NCI-H774 (cell line): ENCODE data around the gene IFT25.

ENCODE experiments used
- DNase-seq: peaks from one replicate; lab custom pipeline; 2025; lab: John Stamatoyannopoulos, UW

IFT25 gene

DNA sequence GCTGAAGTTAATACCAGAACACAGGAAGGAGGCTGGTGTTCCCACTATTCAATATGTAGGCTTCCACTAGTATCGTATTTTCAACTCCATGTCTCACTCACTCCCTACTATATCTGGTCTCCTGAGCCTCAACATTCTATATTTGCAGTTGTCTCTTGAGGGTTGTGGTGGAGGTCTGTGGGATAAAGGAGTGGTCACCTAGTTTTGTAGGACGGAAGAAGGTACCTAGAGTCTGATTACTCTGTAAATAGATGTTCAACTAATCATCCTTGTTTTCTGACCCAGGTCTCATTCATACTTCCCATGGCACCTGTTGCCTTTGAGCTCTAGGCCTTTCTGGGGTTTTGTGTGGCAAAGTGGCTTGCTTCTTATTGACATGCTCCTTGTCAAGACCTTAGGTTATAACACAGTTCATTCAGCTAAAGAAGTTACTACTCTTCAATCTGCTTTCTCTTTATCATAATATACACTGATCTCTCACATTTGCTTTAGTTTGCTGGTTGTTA is 18.1 kb downstream of the IFT25 start:
- DNase-seq: no peak

DNA sequence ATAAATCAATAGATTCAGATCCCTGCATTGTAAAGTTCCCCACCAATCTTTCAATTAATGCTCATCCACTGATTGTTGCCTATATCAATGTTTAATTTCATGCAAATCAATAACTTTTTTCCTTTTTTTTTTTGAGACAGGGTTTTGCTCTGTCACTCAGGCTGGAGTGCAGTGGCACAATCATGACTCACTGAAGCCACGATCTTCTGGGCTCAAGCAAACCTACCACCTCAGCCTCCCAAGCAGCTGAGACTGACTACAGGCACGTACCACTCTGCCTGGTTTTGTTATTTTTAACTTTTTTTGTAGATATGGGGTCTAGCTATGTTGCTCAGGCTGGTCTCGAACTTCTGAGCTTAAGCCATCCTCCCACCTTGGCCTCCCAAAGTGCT is 25.8 kb downstream of the IFT25 start:
- no peak for DNase-seq

- DNase-seq: no peak
Observed at GRCh38 chr1:53918343-53918742, 27.2 kb downstream of the IFT25 start.

GRCh38 chr1:53913352-53914033 is 32.0 kb downstream of the IFT25 start:
- DNase-seq: no peak

DNA sequence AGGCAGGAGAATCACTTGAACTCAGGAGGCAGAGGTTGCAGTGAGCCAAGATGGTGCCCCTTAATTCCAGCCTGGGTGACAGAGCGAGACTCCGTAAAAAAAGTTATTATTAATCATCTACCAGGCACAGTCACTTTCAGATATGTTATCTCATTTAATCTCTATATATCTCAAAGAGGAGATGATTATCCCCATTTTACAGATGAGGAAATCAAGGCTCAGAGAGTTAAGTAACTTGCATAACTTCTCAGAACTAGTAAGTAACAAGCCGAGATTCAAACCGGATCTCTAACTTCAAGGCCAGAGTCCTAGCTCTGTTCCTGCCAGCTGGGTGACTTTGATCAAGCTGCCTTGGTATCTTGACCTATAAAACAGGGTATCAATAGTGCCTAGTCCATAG is 34.1 kb downstream of the IFT25 start:
- DNase-seq: no peak

DNA sequence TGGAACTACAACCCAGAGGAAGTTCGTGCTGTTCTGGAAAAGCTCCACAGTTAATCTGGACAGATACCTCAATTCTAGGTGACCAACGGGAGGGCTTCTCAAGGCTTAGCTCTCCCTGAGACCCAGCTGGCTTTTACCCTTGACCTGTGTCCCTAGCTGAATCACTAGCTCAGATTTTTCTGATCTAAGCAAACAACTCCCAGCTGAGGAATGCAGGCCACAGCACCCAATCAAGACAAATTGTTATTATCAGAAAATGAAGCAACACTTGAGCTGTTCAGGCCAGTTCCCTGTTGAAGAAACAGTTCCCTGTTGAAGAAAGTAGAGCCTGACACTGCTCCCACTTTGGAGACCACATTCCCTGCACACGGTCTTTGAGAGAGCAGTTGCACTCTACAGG is 35.6 kb downstream of the IFT25 start:
- DNase-seq: no peak

GRCh38 chr1:53906121-53906520 is 39.4 kb downstream of the IFT25 start:
- DNase-seq: no peak

- no peak for DNase-seq
Observed at GRCh38 chr1:53905509-53905908, 40.0 kb downstream of the IFT25 start.

- no peak for DNase-seq
Observed at GRCh38 chr1:53902235-53903138, 43.0 kb downstream of the IFT25 start.

DNA sequence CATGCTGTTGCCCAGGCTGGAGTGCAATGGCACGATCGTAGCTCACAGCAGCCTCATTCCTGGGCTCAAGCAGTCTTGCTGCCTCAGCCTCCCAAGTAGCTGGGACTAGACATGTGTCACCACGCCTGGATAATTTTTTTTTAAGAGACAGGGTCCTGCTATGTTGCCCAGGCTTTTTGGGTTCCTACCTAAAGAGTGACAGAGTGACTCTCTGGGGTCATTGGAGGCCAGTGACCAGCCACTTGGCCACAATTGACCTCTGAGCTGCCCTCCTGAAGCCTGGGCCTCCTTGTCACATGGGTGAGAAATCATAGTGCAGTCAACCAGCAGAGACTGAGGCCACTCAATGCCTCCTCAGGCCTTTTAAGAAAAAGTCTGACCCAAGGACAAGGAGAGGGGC is 45.8 kb downstream of the IFT25 start:
- DNase-seq: no peak

DNA sequence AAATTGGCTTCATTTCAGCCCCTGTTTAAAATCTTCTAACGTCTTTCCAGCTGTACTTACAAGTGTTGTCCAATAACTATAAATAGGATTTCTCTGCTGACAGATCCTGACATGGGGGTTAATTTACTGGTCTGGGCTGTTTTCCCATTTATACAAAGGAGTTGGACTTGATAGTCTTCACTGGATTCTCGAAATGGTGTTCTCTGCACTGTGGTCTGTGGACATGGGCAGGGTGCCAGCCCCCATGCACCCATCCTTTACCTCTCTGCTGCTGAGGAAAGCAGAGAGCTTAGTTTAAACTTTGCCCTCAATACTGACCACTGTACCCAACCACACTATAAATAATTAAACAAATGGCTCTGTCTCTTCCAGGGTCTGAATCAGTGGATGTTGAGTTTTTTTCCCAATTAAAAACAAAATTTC is 46.3 kb downstream of the IFT25 start:
- DNase-seq: no peak

GRCh38 chr1:53896635-53897229 is 48.8 kb downstream of the IFT25 start:
- DNase-seq: no peak

DNA sequence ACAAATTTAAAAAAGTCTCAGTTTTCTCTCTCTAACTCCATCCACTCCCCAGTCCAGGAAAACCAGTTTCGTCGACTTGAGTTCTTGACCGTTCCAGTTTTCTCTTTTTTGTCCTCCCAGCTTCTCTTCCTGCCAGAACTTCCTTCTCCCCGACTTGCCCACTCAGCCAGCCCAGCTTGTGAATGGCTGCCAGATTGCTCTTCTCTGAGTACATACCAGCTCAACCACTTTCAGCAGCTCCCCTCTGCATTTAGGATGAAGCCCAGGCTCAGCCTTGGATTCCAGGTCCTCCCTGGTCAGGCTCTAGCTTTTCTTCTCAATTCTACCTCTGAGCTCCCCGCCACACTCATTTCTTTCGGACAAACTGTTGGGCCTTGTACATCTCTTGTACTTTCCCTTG is 50.1 kb downstream of the IFT25 start:
- no peak for DNase-seq

- no peak for DNase-seq
Observed at GRCh38 chr1:53894644-53895043, 50.9 kb downstream of the IFT25 start.

- DNase-seq: no peak
Observed at GRCh38 chr1:53893999-53894636, 51.4 kb downstream of the IFT25 start, which contains the start of gene DIO1. Gene DIO1, plus strand, starts transcription at chr1:53894187. Its CDS starts 24 bp downstream, at chr1:53894211.

- no peak for DNase-seq
Observed at GRCh38 chr1:53892911-53893310, 52.6 kb downstream of the IFT25 start.

GRCh38 chr1:53891678-53892077 is 53.8 kb downstream of the IFT25 start:
- DNase-seq: no peak

DNA sequence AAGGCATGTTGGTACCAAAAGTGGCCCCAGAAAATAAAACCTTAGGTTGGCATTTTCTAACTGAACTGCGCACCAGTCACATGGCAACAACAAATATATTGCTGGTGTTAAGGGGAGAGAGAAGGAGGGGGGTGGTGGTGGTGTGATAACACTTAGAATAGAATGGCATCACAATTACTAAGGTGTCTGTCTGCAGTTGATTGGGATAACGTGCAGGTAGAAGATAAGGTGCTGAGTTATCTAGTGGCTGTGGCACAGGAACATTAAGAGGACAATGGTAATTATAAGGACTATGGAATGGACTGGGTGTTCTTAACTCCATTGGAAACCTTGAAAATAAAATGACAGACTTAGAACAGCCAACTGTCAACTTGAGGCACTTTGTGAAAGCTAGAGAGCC is 54.5 kb downstream of the IFT25 start:
- DNase-seq: no peak

DNA sequence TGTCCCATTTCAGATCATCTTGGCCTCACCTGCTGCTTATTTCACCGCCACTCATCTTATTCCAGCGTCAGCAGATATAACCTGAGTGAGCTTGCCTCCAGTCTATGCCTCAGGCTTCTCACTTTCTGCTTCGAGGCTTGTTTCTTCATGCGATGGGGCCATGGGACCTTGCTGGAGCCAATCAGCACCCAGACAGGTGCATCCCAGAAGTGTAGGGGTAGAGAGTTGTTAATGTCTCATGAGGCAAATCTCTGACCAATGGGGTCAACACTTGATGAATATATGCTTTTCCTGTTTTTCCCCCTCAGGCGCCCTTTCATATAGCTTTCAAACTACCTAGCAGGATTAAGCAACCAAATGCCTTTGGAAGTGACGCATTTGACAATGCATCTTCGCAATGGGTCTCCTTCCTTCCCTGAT is 55.0 kb downstream of the IFT25 start:
- no peak for DNase-seq

DNA sequence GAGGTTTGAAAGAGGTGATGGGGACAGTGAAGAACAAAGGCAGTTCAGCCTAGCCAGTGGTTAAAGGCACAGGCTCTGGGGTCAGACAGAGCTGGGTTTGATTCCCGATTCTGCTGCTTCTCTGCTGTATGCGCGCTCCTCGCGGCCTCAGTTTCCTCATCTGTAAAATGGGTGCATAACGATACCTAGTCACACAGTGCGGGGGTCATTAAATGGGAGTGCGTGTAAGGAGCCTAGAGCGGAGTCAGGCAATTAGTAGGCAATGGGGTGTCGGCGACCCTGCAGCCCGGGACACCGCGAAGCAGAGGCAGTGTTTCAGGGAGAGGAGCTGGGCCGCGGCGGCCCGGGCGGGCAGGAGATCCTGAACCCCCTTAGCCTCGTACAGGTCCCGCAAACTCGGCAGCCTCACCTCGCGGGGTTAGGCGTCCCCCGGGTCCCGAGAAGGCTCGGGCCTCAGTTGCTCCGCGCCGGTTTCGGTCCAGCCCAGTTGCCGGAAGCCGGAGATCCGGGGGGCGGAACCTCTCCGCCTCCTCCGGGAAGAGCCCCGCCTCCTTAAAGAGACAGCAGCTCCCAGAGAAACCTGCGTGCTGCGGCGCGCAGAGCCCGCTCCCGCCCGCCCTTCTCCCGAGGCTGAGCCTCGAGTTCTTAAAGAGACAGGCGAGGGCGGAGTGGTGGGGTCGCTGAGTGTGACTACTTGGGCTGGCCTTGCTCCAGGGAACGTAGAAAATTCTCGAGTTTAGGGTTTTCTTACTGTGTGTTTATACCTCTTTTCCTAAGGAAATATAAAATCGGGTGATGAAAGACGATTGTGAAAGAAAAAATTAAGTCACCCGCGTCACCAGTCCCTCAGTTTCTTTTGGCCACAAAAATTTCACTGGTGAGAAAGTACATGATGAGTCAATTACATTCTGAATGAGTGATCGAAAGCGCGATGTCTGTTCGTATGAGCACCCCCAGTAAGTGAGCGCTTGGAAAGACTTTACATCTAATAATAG is 55.9 kb downstream of the IFT25 start, which contains the start of gene YIPF1:
TSS of gene YIPF1 (minus strand) at position 494 of the 995 bp plus-strand sequence. CDS start 860 bp downstream, outside the sequence.
- peak; percentile 93 for DNase-seq

DNA sequence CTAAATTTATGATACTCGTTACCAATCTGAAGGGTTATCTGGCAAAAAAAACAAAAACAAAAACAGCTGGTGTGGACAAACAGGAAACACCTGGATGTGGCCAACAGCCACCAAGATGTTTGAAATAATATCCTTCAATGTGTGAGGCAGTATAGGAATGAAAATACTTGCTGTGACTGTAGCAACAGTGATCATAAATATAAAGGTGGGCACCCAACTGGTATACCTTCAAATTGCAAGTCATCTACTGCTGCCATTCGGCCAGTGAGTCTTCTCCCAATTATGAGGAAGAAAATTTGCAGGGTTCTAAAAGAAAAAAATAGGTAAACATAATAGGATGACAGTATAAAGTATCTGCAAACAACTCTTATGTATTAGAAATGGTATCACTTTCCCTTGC is 56.8 kb downstream of the IFT25 start:
- DNase-seq: no peak
